SK-N-MC (cell line): Measurements from ENCODE around the gene ANTXR2.

Experiments
- DNase-seq: peaks from one replicate; pipeline ENCODE4 v3.0.0-alpha.2; 2011; ENCODE audit warnings: low read depth, low spot score
- H3K27ac ChIP-seq: fragments of 200-600 bp; sonication (generic); 2 replicates; pipeline ENCODE4 v1.5.1; 2016; ENCODE audit warnings: mixed run types
- H3K36me3 ChIP-seq: fragments of 200-600 bp; sonication (generic); 2 replicates; pipeline ENCODE4 v1.6.1; 2017; ENCODE audit warnings: antibody characterized with exemption, low read length, mixed read lengths; ENCODE audit not compliant: insufficient read depth
- H3K4me3 ChIP-seq: fragments of 200-600 bp; sonication (generic); 2 replicates; pipeline ENCODE4 v1.5.1; 2016
- H3K9ac ChIP-seq: fragments of 200-600 bp; sonication (generic); 2 replicates; pipeline ENCODE4 v1.8.0; 2017; ENCODE audit warnings: mixed run types, mixed read lengths; ENCODE audit not compliant: insufficient read length
- H3K9me3 ChIP-seq: fragments of 200-600 bp; sonication (generic); 2 replicates; pipeline ENCODE4 v1.6.1; 2017; ENCODE audit warnings: low read depth, mild to moderate bottlenecking, antibody characterized with exemption, low read length, moderate library complexity, mixed read lengths
- EZH2 ChIP-seq: fragments of 200-600 bp; sonication (generic); IDR thresholded peaks from one replicate; pipeline ENCODE4 v1.6.1; 2017; ENCODE audit warnings: antibody characterized with exemption
- FOXP2 ChIP-seq: optimal IDR thresholded peaks from 2 replicates; pipeline ENCODE3; 2011; ENCODE audit warnings: mild to moderate bottlenecking, moderate library complexity; ENCODE audit not compliant: insufficient read depth; ENCODE audit errors: extremely low read length, control extremely low read depth
- POLR2AphosphoS5 ChIP-seq: IDR thresholded peaks from 2 replicates; pipeline ENCODE4 v1.6.1; 2012; ENCODE audit warnings: mild to moderate bottlenecking, low read depth, low read length, borderline replicate concordance

ANTXR2 gene

DNA sequence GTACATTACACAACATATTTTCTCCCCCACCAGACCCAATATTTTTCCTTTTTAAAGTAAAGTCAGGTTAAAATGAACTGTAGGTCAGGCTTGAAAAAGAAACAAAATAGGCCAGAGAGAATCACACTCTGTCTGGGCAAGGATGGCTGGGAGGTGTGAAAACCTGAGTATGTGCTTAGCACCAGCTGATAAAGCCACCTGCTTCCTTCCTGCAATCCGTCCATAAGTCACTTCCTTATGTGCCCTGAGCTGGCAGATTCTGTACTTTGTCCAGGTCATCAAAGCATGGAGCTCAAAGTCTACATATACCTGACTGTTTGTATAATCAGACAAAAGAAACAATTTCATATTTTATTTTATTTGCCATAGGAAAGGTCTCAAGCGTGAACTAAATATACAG is 37.7 kb downstream of the ANTXR2 start:
- Histone ChIP-seq H3K9me3 (no peaks in the 10 kb centered on the region; the same call in 1 of the 2 replicates), H3K4me3 (no peak overlapping the region), H3K9ac (no peak overlapping the region), H3K27ac (no peak overlapping the region), H3K36me3 (peaks cover 9% of the 10 kb centered on the region; the same call in 1 of the 2 replicates)
- DNase-seq, result no peak
- TF ChIP-seq POLR2AphosphoS5 (no peak), FOXP2 (no peak), EZH2 (no peak)

- no peak for DNase-seq
Measured at GRCh38 chr4:80033581-80033980, 39.4 kb downstream of the ANTXR2 start.

GRCh38 chr4:80029364-80029763 is 43.7 kb downstream of the ANTXR2 start:
- H3K36me3 ChIP-seq, result peaks cover 7% of the 10 kb centered on the region; the same call in 1 of the 2 replicates
- no peak overlapping the region for H3K27ac ChIP-seq
- H3K9me3 ChIP-seq, result no peaks in the 10 kb centered on the region
- TF ChIP-seq FOXP2 (no peak), POLR2AphosphoS5 (no peak), EZH2 (no peak)
- H3K9ac ChIP-seq, result no peak overlapping the region
- DNase-seq, result no peak
- no peak overlapping the region for H3K4me3 ChIP-seq

More at GRCh38 chr4:80033581-80033980, 39.4 kb downstream of the ANTXR2 start:
- Histone ChIP-seq H3K4me3 (no peak overlapping the region), H3K9ac (no peak overlapping the region), H3K36me3 (peaks cover 7% of the 10 kb centered on the region; the same call in 1 of the 2 replicates), H3K9me3 (no peaks in the 10 kb centered on the region), H3K27ac (no peak overlapping the region)
- TF ChIP-seq EZH2, result no peak

DNA sequence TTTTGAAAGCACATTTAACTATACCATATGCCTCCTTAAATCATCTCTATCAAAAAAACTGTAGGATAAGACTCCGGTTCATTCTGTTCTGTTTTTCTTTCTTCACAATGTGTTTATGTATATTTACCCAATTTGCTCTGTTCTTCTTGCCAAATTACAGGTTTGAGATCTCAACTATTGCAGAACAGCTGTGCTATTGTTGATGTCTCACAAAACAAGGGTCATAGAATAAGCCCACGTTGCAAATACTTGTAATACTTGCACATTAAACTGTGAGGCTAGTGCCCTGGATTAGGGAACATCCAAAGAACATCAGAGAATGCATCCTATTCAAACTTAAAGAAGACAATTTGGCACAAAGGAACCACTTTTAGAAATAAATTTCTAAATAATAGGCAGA is 45.4 kb downstream of the ANTXR2 start:
- H3K27ac ChIP-seq, result no peak overlapping the region

DNA sequence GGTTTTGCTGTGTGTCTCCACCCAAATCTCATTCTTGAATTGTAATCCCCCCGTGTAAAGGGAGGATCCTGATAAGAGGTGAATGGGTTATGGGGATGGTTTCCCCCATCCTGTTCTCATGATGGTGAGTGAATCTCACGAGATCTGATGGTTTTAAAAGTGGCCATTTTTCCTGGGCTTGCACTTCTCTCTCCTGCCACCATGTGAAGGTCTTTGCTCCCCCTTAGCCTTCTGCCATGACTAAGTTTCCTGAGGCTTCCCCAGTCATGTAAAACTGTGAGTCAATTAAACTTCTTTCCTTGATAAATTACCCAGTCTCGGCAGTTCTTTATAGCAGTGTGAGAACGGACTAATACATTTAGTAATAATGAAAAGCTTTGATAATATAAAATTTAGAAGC is 46.9 kb downstream of the ANTXR2 start:
- H3K9me3 ChIP-seq, result no peaks in the 10 kb centered on the region
- no peak overlapping the region for H3K27ac ChIP-seq
- no peak overlapping the region for H3K4me3 ChIP-seq
- DNase-seq, result no peak
- H3K9ac ChIP-seq, result no peak overlapping the region
- peaks cover 7% of the 10 kb centered on the region; the same call in 1 of the 2 replicates for H3K36me3 ChIP-seq
- TF ChIP-seq EZH2 (no peak), POLR2AphosphoS5 (no peak), FOXP2 (no peak)

More for the DNA sequence above, 45.4 kb downstream of the ANTXR2 start:
- no peak overlapping the region for H3K4me3 ChIP-seq
- H3K9me3 ChIP-seq, result no peaks in the 10 kb centered on the region
- no peak overlapping the region for H3K9ac ChIP-seq
- DNase-seq, result no peak
- H3K36me3 ChIP-seq, result peaks cover 7% of the 10 kb centered on the region; the same call in 1 of the 2 replicates
- no peak for TF ChIP-seq FOXP2
- TF ChIP-seq EZH2, result no peak
- TF ChIP-seq POLR2AphosphoS5, result no peak

- no peak overlapping the region for H3K4me3 ChIP-seq
- no peak overlapping the region for H3K27ac ChIP-seq
- 0 out of 2 replicates have a peak, but pooled peaks cover 2% of the 10 kb centered on the region for H3K36me3 ChIP-seq
- H3K9me3 ChIP-seq, result no peaks in the 10 kb centered on the region
- H3K9ac ChIP-seq, result no peak overlapping the region
- no peak for TF ChIP-seq EZH2
- no peak for TF ChIP-seq POLR2AphosphoS5
- TF ChIP-seq FOXP2, result no peak
- DNase-seq, result no peak
Measured at GRCh38 chr4:80024335-80024734, 48.7 kb downstream of the ANTXR2 start.

- Histone ChIP-seq H3K4me3 (no peak overlapping the region), H3K36me3 (0 out of 2 replicates have a peak, but pooled peaks cover 2% of the 10 kb centered on the region), H3K9ac (no peak overlapping the region), H3K27ac (no peak overlapping the region), H3K9me3 (no peaks in the 10 kb centered on the region)
- no peak for TF ChIP-seq EZH2
- TF ChIP-seq FOXP2, result no peak
- TF ChIP-seq POLR2AphosphoS5, result no peak
- no peak for DNase-seq
Measured at GRCh38 chr4:80022282-80022681, 50.7 kb downstream of the ANTXR2 start.

DNA sequence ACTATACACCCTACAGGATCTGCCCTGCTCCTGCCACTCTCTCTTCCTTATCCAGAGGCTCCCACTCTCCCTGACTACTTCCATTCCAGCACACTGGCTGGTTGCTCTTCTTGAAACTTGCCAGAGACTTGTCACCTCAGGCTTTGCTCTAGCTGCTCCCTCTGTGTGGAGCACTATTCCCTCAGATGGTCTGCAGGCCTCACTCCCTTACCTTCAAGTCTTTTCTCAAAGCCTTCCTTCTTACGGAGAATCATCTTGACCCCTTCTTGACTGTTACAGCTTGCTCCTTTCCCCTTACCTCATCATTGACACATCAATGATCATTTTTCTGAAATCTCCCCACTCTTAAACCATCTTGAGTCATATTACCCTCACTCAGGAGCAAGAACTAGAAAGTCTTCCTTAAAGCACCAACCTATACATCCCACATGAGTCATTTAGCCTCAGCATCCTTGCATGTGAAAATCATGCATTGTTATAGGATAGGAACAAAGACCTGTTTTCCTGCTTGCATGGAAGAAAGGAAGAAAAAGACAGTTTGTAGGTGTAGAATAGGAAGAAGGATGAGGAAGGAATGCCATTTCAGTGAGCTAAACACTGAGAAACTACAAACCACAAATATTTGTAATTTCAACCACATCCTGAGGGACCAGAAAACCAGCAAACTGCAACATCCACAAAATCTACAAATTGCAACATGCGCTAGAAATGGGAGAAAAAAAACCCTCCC is 55.7 kb downstream of the ANTXR2 start:
- Histone ChIP-seq H3K27ac (peak overlapping the region; percentile 33; the same call in 1 of the 2 replicates), H3K9me3 (no peaks in the 10 kb centered on the region), H3K36me3 (0 out of 2 replicates have a peak, but pooled peaks cover 2% of the 10 kb centered on the region), H3K9ac (no peak overlapping the region), H3K4me3 (no peak overlapping the region)
- TF ChIP-seq EZH2 (no peak), FOXP2 (no peak), POLR2AphosphoS5 (no peak)
- DNase-seq, result no peak

DNA sequence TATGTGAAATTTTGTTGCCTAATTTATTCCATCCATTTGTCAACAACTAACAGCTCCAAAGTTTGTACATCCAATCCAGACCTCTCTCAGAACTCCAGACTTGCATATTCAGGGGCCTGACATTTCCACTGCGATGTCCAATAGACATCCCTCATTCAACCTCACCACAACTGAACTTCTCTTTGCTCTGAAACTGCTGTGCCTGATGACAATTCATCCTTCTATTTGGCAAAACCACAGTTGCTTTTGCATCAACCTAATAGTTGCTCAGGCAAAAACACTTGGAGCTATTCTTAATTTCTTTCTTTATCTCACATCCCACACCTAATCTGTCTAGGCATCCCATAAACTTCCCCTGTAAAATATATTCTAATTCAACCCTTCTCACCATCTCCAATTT is 56.5 kb downstream of the ANTXR2 start:
- H3K9ac ChIP-seq, result no peak overlapping the region
- no peaks in the 10 kb centered on the region for H3K9me3 ChIP-seq
- no peak for TF ChIP-seq POLR2AphosphoS5
- no peak for TF ChIP-seq FOXP2
- no peak overlapping the region for H3K27ac ChIP-seq
- 0 out of 2 replicates have a peak, but pooled peaks cover 2% of the 10 kb centered on the region for H3K36me3 ChIP-seq
- no peak for DNase-seq
- no peak overlapping the region for H3K4me3 ChIP-seq
